Measurements from ENCODE around the gene SEMA7A. TPM values are rescaled to one million over a fixed set of nuclear protein-coding genes. Genes with fewer than 3 reads are reported as not detected.

Gene SEMA7A
- total RNA-seq, 1 donor from 2014 or later, result 2.2 TPM

GRCh38 chr15:74428970-74429780 is 4.6 kb downstream of the SEMA7A start:
- DNase-seq, result no peak

DNA sequence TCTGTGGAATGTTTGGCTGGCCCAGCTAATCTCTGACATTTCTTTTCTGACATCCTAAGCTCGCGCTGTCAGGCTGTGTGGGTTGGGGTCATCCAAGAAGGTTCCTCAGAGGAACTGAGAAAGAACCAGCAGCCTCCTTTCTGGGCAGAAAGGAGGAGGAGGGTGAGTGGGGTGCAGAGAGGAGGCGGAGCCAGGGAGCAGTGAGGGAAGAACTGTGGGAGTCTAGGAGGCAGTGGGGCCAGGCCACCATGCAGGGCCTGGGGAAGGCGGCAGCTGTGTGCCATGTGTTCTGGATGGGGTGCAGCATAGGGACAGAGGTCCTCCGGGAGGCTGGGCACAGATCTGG is 5.3 kb downstream of the SEMA7A start:
- DNase-seq, result no peak

- DNase-seq, result no peak
These were observed 5.9 kb downstream of the SEMA7A start for GRCh38 chr15:74427607-74428441.

DNA sequence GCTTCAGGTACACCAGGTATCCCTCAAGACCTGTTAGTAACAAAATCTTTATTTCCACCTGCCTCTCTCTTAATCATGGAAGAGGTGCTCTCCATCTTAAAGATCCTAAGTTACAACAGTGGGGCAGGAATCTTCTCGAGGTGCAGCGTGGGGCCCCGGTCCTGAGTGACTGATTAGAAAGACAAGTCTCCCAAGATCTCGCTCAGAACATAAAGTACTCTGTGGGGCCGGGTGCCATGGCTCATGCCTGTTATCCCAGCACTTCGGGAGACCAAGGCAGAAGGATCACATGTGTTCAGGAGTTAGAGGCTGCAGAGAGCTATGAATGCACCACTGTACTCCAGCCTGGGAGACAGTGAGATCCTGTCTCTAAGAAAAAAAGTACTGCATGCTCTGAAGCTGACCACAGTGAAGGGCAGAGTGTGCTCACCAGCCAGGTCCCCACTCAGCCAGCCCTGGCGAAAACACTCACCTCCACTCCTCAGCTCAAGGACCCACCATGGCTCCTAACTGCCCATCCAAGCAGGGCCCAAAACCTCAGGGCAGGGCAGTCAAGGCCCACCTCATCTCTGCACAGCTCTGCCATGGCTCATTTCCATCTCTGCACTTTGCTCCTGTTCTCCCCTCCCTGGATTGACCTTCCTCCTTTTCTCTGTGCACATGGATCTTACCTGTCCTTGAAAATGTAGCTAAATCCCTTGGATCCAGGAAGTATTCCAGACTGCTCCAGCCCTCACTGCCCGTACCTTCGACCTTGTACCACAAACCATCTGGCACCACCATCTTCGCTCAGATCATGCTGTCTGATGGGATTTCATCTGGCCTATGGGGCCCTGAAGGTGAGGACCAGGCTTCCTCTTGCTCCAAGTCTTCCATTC is 7.1 kb downstream of the SEMA7A start:
- DNase-seq, result no peak

- no peak for DNase-seq
These were observed 8.1 kb downstream of the SEMA7A start for GRCh38 chr15:74425630-74426029.

GRCh38 chr15:74424901-74425528 is 8.7 kb downstream of the SEMA7A start:
- DNase-seq, result no peak

DNA sequence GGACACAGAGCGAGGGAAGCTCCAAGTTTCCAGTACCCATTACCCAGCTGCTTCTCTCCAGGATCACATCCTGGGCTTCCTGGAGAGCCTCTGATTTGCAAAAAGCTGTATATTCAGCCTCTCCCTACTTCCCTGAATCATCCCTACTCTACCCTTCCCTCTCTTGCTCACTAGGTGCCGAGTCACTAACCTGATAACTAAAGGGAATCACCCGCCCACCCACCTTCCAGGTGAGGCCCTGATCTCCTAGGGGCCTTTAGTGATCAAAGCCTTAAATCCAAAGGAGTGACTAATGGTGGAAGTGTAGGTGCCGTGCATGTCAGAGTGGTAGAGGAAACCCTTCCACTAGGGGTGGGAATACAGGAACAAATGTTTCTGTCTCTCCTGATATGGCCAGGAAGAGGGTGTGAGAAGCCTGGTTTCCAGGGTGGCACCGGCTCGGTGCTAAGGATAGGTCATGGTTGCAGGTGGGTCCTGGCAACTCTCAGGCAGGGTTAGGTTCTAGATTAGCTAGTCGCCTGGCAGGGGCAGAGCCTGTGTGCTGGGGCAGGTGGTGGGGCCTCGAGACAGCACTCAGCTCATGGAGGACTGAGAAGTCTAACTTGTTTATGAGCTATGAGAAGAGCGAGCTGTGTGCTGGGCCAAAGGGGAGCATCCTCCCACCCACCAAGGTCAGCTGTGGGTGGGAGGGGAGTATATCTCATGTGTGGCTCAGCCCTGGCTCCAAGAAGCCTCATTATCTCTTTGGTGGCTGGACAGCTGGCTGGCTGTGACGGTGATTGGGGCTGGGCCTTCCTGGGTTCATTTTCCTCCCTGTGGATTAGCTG is 10.1 kb downstream of the SEMA7A start:
- no peak for DNase-seq

GRCh38 chr15:74422652-74423430 is 10.9 kb downstream of the SEMA7A start:
- no peak for DNase-seq

DNA sequence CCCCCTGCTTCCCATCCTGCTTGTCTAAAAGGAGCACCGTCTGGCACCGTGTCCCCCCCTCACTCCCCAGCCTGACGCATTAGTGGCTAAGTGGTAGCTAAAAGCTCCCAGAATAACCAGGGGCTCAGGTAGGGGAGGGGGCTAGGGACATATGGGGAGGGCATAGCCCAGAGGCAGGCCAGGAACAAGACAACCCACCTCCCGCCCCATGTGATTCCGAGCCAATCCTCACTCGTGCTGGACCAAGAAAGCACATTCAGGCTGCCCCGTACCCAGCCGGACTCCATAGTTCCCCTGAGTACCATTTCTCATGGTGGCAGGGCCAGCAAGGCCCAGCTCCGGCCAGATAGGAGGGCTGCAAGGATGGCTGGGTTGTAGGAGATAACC is 11.5 kb downstream of the SEMA7A start:
- DNase-seq, result no peak

DNA sequence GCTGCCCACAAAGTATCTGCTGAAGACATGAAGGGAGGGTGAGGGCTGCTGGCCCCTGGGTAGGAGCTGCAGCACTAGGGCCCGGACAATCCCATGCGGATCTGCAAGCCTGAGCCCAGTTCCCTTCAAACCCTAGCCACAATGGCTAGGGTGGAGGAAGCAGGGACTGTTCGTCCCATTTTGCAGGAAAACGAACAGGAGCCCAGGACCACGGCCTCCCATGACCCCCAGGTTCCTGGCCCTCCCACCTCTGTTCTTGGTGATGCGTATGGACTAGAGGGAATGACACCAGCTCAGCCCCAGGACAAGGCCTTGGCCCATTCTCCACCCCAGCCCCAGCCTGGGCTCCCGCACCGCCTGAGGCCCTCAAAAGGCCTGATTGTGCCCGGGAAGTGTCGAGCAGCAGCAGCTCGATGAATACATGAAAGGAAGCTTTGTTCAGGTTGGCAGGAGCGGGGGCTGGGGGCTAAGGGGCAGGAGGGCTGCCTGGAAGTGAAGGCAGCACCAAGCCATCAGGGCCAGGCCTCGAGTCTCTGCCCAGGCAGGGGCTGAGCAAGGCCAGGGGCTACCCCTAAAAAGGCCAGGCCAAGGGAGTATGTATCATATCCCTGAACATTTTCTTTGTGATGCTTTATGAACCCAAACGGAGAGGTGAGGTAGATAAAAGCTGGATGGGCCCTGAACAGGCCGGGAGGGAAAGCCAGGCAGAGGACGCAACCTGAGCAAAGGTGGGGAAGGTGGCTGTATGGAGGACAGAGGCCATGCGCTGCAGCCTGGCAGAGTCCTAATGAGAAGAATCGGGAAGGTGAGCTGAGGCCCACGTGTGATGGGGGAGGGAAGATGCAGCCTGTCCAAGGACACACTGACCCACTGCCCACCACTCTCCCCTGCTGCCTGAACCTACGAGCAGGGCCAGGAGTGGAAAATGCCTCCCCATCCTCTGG is 12.2 kb downstream of the SEMA7A start:
- no peak for DNase-seq

DNA sequence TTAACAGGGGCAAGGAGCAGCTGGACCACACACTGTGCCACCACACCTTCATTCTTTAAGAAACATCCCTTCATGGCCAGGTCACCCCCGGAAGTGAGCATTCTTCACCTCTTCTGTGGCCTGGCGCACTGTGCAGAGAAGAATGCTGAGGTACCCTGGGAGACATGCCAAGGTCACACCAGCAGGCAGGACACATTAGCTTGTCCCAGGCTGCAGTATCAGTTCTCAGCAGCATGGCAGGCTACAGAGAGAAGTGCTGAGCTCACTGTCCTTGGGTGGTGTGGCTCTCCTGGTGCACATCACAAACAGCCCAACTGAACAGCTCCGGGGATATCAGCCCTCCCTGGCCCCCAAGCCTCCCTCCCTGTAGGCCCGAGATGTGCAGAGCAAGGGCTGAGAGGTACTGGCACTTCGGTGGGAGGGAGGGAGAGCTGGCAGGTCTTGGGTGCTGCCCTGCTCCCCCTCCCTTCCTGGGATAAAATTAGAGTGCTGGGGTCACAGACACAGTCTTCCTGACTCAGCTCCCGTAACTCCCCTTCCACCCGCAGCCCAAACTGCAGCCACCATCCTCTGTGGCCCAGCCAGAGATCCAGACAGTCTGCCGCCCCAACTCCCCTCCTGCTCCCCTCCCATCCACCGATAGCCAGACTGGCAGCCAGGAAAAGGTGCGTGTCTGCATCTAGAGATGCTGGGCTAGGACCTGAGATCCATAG is 13.4 kb downstream of the SEMA7A start:
- no peak for DNase-seq

GRCh38 chr15:74419432-74419831 is 14.3 kb downstream of the SEMA7A start:
- DNase-seq, result no peak

- no peak for DNase-seq
These were observed 15.0 kb downstream of the SEMA7A start for GRCh38 chr15:74418575-74419338.

DNA sequence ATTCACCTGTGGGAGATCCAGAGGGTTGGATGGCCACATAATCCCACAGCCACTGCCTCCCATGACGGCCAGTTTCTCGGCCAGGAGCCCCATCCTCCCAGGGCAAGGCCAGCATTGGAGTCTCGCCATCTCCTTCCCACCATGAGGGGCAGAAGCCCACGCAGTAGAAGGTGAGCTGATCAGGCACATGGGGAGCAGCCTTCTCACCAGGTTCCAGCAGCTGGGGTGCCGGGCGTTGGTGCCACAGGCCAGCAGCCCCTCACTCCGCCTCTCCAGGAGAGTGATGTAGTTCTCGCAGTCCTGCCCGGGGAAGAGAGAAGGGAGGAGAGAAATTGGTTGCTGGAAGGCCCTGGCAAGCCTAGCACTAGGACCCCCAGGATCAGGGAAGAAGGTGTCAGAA is 16.1 kb downstream of the SEMA7A start:
- DNase-seq, result no peak

GRCh38 chr15:74417225-74417624 is 16.5 kb downstream of the SEMA7A start:
- DNase-seq, result peak; percentile 34

DNA sequence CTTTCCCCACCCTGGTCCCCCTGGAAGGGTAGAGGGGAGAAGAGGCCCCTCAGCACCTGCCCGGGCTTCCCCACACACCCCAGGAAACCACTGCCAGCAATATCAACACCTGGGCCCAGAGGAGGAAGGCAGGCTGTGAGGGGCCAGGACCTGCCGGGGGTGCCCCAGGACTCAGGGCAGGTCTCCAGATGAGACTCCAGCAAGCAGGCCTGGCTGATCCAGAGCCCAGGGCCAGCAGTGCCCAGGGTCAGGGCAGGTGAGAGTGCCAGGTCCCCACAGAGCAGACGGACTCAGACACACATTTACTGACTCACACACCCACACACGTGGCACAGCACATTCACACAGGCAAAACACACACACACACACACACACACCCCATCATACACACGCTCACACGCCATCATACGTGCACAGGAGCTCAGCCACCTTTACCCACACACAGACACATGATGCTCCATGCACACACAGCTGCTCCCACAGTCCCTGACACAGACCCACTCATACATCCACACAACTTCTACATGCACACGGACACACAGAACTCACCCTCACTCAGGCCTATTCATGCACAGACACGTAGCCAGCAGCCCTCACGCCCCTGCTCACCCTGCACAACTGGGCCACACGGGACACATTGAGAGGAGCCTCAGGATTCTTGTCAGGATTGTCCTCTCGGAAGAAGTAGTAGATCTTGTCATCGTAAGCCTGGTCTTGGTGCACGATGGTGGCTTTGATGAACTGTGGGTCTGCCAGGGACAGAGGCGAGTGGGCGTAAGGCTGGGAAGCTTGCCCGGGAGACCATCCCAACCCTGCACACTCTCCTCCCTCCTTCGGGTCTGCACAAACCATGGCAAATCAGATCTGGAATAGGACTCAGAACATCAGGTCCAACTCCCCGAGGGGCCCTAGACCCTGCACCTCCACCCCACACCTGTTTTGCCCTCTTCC is 17.5 kb downstream of the SEMA7A start:
- no peak for DNase-seq

Measured in dermis blood vessel endothelial cell (primary cell).